Ectodermal cell (in vitro differentiated cells): Measurements from ENCODE around the gene NOL4L.
"Not testable (repeated sequence)": the region's sequence is repeated elsewhere in the genome, so short reads cannot be mapped to it uniquely, and the experiment has no call there.

Experiments
- H3K27ac ChIP-seq: 2 replicates; pipeline ENCODE4 v1.7.0; 2013; ENCODE audit warnings: mild to moderate bottlenecking, low read depth, low read length; ENCODE audit not compliant: insufficient read depth, poor library complexity, severe bottlenecking
- H3K27me3 ChIP-seq: 2 replicates; pipeline ENCODE4 v1.7.0; 2013; ENCODE audit warnings: mild to moderate bottlenecking, low read length; ENCODE audit not compliant: insufficient read depth, control insufficient read depth, poor library complexity, severe bottlenecking
- H3K36me3 ChIP-seq: one replicate; pipeline ENCODE4 v1.7.0; 2013; ENCODE audit warnings: low read length; ENCODE audit not compliant: control insufficient read depth, insufficient read depth
- H3K4me1 ChIP-seq: one replicate; pipeline ENCODE4 v1.7.0; 2013; ENCODE audit warnings: low read length; ENCODE audit not compliant: control insufficient read depth, insufficient read depth
- H3K4me3 ChIP-seq: 2 replicates; pipeline ENCODE4 v1.7.0; 2013; ENCODE audit warnings: low read depth, low read length, control low read depth; ENCODE audit not compliant: insufficient read depth
- H3K9me3 ChIP-seq: 2 replicates; pipeline ENCODE4 v1.7.0; 2013; ENCODE audit warnings: mild to moderate bottlenecking, low read length, moderate library complexity; ENCODE audit not compliant: control insufficient read depth
- WGBS, 2 experiments: methylation state at CpG; one replicate each; pipeline ENCODE4 v1.1.7; 2013; ENCODE audit warnings: missing lambda C conversion rate in 2 of 2; 5-methylcytosine and 5-hydroxymethylcytosine counted together

NOL4L gene

DNA sequence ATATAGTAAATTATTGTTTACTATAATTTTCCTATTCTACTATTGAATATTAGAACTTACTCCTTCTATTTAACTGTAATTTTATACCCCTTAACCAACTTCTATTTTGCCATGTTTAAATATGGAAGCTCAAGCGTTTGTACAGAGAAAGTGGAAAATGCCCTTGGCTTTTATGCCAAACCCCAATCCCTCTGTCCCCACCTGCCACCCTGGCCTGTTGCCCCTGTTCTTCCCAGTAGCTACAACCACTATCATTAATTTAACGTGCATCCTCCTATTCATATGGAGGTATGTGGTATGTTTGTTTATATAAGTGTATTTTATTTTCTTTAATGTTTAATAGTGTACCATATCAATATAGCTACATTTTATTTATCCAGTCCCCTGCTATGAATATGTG is 168.9 kb downstream of the NOL4L start:
- Histone ChIP-seq H3K36me3 (no peaks in the 10 kb centered on the region), H3K4me1 (no peaks in the 10 kb centered on the region), H3K4me3 (no peak overlapping the region), H3K27me3 (no peaks in the 10 kb centered on the region), H3K27ac (no peak overlapping the region), H3K9me3 (no peaks in the 10 kb centered on the region)
- 96 to 100% methylated on average over 1 of the region's 2 CpGs for WGBS, 2 experiments

DNA sequence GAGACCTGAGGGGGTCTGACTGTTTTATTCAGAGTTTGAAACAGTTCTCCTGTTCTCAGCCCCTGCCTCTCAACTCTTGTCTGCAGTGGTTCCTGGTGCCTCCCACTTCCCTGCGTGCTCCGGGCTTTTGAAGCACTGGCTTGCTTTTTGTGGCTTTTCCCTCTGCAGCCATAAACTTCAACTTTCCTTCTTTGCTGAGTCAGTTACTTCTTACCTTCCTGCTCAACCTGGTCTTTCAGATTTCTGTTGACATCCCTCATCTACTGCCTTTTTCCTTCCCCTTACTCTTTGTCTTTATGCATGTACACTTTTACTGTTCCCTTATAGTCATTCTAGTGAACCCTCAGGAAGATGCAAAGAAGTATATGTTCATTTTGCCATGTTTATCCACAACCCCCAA is 169.6 kb downstream of the NOL4L start:
- Histone ChIP-seq H3K9me3 (no peaks in the 10 kb centered on the region), H3K27ac (no peak overlapping the region), H3K36me3 (no peaks in the 10 kb centered on the region), H3K4me1 (no peaks in the 10 kb centered on the region), H3K27me3 (no peaks in the 10 kb centered on the region), H3K4me3 (no peak overlapping the region)
- 62 to 76% methylated on average over 2 of the region's 2 CpGs for WGBS, 2 experiments

DNA sequence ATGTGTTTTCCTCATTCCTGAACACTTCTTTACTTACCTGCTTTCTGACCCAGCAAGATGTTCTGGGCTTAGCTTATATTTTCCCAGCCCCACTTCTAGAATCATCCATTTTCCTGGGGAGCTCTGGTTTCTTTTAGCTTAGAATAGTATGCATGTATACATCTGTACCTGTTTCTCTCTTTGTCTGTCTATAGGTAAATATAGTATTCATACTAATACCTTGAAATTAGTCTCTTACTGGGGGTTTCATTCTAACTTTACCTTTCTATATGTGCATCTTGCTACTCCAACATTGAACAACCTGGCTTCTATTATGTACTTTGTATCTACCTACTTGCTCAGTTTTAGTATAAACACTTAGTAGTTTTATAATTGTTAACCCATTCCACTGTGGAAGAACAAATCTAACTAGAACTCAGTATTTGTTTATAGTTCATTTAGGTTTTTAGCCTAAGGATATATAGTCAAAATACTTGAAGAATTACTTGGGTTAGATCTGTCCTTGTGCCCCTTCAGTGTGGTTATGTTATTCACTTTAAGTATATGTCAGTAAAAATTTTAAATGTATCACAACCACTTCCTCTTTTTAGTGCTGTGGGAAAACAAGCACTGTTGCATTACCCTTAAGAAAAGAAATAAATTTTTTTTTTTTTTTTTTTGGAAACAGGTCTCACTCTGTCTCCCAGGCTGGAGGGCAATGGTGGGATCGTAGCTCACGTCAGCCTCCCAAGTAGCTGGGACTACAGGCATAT is 173.0 kb downstream of the NOL4L start:
- H3K4me1 ChIP-seq = no peaks in the 10 kb centered on the region
- H3K4me3 ChIP-seq = no peak overlapping the region
- no peaks in the 10 kb centered on the region for H3K27me3 ChIP-seq
- H3K27ac ChIP-seq = no peak overlapping the region
- WGBS, 2 experiments = 96 to 97% methylated on average over 2 of the region's 2 CpGs
- no peaks in the 10 kb centered on the region for H3K9me3 ChIP-seq
- H3K36me3 ChIP-seq = no peaks in the 10 kb centered on the region

DNA sequence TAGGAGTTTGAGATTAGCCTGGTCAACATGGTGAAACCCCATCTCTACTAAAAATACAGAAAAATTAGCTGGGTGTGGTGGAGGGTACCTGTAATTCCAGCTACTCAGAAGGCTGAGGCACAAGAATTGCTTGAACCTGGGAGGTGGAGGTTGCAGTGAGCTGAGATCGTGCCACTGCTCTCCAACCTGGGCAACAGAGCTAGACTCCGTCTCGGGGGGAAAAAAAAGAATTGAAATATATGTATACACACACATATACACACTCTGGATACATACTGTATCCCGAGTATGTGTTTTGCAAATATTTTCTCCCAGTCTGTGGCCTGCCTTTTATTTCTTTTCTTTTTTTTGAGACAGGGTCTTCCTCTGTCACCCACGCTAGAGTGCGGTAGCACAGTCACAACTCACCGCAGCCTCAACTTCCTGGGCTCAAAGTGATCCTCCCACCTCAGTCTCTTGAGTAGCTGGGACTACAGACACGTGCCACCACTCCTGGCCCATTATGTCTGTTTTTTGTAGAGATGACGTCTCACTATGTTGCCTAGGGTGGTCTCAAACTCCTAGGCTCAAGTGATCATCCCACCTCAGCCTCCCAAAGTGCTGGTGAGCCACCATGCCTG is 177.9 kb downstream of the NOL4L start:
- H3K27me3 ChIP-seq = not testable (repeated sequence)
- WGBS, 2 experiments = 92 to 96% methylated on average over 9 of the region's 9 CpGs

DNA sequence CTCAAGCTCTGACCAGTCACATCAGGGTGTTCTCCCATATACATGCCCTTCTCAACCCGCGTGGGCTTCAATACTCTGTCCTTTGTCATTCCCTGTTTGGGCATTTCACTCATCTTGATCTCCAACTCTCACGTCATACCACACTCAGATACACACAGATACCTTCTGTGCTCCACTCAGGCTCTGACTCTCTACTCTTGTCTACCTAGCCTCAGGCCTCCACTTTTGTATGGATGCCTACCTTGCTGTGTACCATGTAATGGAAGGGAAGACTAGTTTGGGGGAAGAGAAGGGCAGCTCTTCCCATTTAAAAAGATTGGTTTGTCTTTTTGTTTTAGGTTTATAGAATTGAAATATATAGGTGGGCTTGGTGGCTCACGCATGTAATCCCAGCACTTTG is 178.4 kb downstream of the NOL4L start:
- Histone ChIP-seq H3K4me1 (no peaks in the 10 kb centered on the region), H3K27ac (no peak overlapping the region), H3K27me3 (no peaks in the 10 kb centered on the region), H3K9me3 (no peaks in the 10 kb centered on the region), H3K4me3 (no peak overlapping the region), H3K36me3 (no peaks in the 10 kb centered on the region)
- WGBS, 2 experiments = 95 to 97% methylated on average over 4 of the region's 4 CpGs

More for the DNA sequence above, 177.9 kb downstream of the NOL4L start:
- not testable (repeated sequence) for H3K4me3 ChIP-seq, H3K27ac ChIP-seq, H3K36me3 ChIP-seq, H3K9me3 ChIP-seq, H3K4me1 ChIP-seq

DNA sequence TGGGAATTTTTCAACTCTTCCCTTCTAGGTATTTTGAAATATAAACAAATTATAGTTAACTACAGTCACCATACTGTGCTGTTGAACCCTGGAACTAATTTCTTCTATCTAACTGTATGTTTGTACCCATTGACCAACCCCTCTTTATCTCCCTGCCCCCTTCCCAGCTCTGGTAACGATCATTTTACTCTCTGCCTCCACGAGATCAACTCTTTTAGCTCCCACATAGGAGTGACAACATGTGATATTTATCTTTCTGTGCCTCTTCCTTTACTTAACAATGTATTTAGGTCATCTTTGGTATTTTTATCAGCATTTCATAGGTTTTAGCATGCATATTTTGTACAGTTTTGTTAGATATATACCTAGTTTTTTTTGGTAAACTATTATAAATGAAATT is 181.1 kb downstream of the NOL4L start:
- H3K9me3 ChIP-seq = no peaks in the 10 kb centered on the region
- H3K27me3 ChIP-seq = no peaks in the 10 kb centered on the region
- H3K4me1 ChIP-seq = no peaks in the 10 kb centered on the region
- H3K27ac ChIP-seq = no peak overlapping the region
- no peaks in the 10 kb centered on the region for H3K36me3 ChIP-seq
- WGBS, 2 experiments = 89 to 90% methylated on average over 2 of the region's 2 CpGs
- H3K4me3 ChIP-seq = no peak overlapping the region

DNA sequence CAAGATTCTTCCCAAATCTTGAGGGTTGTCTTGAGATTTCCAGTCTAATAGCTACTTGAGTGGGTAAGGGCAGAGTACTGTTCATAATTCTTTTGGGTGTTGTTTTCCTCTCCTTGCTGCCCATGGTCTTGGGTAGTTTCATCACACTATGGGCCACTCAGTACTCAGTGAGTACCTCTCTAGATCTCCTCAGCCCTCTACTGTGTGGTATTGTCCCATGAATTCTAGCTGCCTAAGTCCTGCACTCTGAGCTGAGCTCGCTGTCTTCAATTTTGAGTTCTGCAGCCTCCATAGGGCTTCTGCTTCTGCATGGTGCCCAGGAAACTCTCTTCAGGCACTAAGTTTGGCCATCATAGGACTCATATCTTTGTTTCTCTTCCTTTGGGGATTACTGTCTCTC is 184.7 kb downstream of the NOL4L start:
- no peaks in the 10 kb centered on the region for H3K36me3 ChIP-seq
- H3K4me3 ChIP-seq = no peak overlapping the region
- H3K27me3 ChIP-seq = no peaks in the 10 kb centered on the region
- no peaks in the 10 kb centered on the region for H3K9me3 ChIP-seq
- no peaks in the 10 kb centered on the region for H3K4me1 ChIP-seq
- 95 to 98% methylated on average over 1 of the region's 1 CpG for WGBS, 2 experiments
- H3K27ac ChIP-seq = no peak overlapping the region

DNA sequence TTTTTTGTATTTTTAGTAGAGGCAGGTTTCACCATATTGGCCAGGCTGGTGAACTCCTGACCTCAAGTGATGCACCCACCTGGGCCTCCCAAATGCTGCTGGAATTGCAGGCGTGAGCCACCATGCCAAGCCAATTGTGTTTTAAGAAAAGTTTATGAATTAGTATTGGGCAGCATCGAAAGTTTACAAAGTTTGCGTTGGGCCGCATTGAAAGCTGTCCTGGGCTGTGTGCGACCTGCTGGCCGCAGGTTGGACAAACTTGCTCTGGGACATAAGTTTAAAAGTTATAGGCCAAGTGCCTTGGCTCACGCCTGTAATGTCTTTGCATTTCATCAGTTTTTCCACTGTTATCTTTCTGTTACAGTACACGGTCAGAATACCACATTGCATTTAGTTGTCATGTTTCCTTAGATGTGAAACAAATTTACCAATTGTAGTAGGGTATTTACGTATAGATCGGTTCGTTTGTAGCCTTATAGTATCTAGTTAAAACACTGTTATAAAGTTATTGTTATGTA is 187.5 kb downstream of the NOL4L start:
- Histone ChIP-seq H3K27ac (no peak overlapping the region), H3K9me3 (no peaks in the 10 kb centered on the region), H3K27me3 (no peaks in the 10 kb centered on the region), H3K4me1 (no peaks in the 10 kb centered on the region), H3K36me3 (no peaks in the 10 kb centered on the region), H3K4me3 (no peak overlapping the region)
- WGBS, 2 experiments = 94 to 99% methylated on average over 8 to 11 of the region's 11 CpGs

DNA sequence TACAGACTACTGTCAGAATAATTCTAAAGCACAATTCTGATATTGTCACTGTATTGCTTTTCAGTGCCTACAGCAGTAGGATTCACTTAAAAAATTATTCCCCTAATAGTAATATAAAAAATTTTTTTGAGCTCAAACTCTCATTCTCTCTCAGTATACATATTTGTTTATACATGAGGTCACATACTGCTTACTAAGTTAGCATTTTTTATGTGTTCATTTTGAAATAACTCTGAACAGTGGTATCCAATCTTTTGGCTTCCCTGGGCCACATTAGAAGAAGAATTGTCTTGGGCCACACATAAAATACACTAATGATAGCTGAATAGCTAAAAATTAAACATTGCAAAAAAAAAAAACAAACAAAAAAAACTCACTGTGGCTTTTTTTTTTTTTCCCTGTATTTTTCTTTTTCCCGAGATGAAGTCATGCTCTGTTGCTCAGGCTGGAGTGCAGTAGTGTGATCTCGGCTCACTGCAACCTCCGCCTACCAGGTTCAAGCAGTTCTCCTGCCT is 188.4 kb downstream of the NOL4L start:
- 95 to 97% methylated on average over 3 of the region's 3 CpGs for WGBS, 2 experiments
- no peaks in the 10 kb centered on the region for H3K36me3 ChIP-seq
- H3K4me1 ChIP-seq = no peaks in the 10 kb centered on the region
- H3K4me3 ChIP-seq = no peak overlapping the region
- H3K27ac ChIP-seq = no peak overlapping the region
- H3K27me3 ChIP-seq = no peaks in the 10 kb centered on the region
- H3K9me3 ChIP-seq = no peaks in the 10 kb centered on the region

DNA sequence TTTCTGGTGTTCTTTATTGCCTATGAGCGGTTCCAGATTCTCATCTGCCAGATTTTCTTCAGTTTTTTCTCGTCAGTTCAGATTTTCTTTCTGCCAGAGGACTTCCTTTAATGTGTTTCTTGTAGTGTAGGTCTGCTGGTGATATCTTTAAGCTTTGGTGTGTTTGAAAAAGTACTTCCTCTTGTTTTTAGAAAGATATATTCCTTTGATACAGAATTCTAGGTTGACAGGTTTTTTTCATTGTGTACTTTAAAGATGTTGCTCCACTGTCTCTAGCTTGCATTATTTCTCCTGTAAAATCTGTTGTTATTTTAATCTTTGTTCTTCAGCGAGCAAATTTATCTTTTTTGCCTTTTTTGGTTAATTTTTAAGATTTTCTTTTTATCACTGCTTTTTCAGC is 190.1 kb downstream of the NOL4L start:
- Histone ChIP-seq H3K27ac (no peak overlapping the region), H3K4me1 (no peaks in the 10 kb centered on the region), H3K27me3 (no peaks in the 10 kb centered on the region), H3K4me3 (no peak overlapping the region), H3K36me3 (peaks cover 9% of the 10 kb centered on the region), H3K9me3 (no peaks in the 10 kb centered on the region)
- 95 to 96% methylated on average over 2 to 3 of the region's 3 CpGs for WGBS, 2 experiments
